ENCODE measurements around the gene RMND5B.

Gene RMND5B

GRCh38 chr5:178136990-178137389 is 6.2 kb downstream of the RMND5B start:
- DNase-seq = no peak

GRCh38 chr5:178137991-178138390 is 7.2 kb downstream of the RMND5B start:
- DNase-seq = no peak

- no peak for DNase-seq
These were observed 10.7 kb downstream of the RMND5B start for GRCh38 chr5:178141550-178141949.

GRCh38 chr5:178142642-178143041 is 11.8 kb downstream of the RMND5B start:
- no peak for DNase-seq

GRCh38 chr5:178143246-178143645 is 12.4 kb downstream of the RMND5B start:
- no peak for DNase-seq

- DNase-seq = no peak
These were observed 13.1 kb downstream of the RMND5B start for GRCh38 chr5:178143901-178144300.

GRCh38 chr5:178145965-178146820 is 15.4 kb downstream of the RMND5B start:
- DNase-seq = no peak

- DNase-seq = no peak
These were observed 16.6 kb downstream of the RMND5B start for GRCh38 chr5:178147406-178147805.

- DNase-seq = no peak
These were observed 18.6 kb downstream of the RMND5B start for GRCh38 chr5:178149199-178149932.

- DNase-seq = no peak
These were observed 20.3 kb downstream of the RMND5B start for GRCh38 chr5:178150977-178151734.

GRCh38 chr5:178152491-178153444 is 22.0 kb downstream of the RMND5B start:
- DNase-seq = no peak

- DNase-seq = peak; percentile 98
These were observed 22.9 kb downstream of the RMND5B start, which contains the start of gene NHP2 for GRCh38 chr5:178153530-178154340. TSS of gene NHP2 (minus strand) at chr5:178153885. CDS start at chr5:178153817, 68 bp downstream.

- no peak for DNase-seq
These were observed 24.3 kb downstream of the RMND5B start for GRCh38 chr5:178155065-178155464.

GRCh38 chr5:178160176-178160575 is 29.4 kb downstream of the RMND5B start:
- no peak for DNase-seq

GRCh38 chr5:178162481-178162880 is 31.7 kb downstream of the RMND5B start:
- DNase-seq = no peak

GRCh38 chr5:178163772-178164735 is 33.2 kb downstream of the RMND5B start:
- DNase-seq = peak; percentile 59

- DNase-seq = no peak
These were observed 34.8 kb downstream of the RMND5B start for GRCh38 chr5:178165581-178165980.

GRCh38 chr5:178170455-178170854 is 39.6 kb downstream of the RMND5B start:
- DNase-seq = no peak

GRCh38 chr5:178174456-178174855 is 43.6 kb downstream of the RMND5B start:
- DNase-seq = no peak

- DNase-seq = no peak
These were observed 46.0 kb downstream of the RMND5B start for GRCh38 chr5:178176791-178177190.

Data from GOT3 (cell line).